ENCODE measurements around the gene NIN.

GRCh38 chr14:50875359-50876070, 44.6 kb upstream of the NIN start:
- TF ChIP-seq CTCF (IDR thresholded peaks at IDR 0.05; ENCODE audit: borderline replicate concordance, extremely low read depth, low read length, poor library complexity, severe bottlenecking) = no peak
- TF ChIP-seq EZH2 (IDR thresholded peaks at IDR 0.05; ENCODE audit: borderline replicate concordance, low read depth, low read length, severe bottlenecking) = no peak

Measured in DND-41 (cell line).